IMR-90 (cell line): ENCODE data around the gene PARP3. TPM values are rescaled to one million over a fixed set of nuclear protein-coding genes. Genes with fewer than 3 reads are reported as not detected.
"Not testable (repeated sequence)": the region's sequence is repeated elsewhere in the genome, so short reads cannot be mapped to it uniquely, and the experiment has no call there.

ENCODE experiments used
- ATAC-seq: fragments of 200-7000 bp; cut with Tn5 transposase; 2 replicates; pipeline ENCODE4 v1.9.1; 2020; ENCODE audit warnings: low read depth, mild to moderate bottlenecking, moderate library complexity
- BruUV-seq: library from RNA; stranded (reverse); fragments of 400-500 nt; replicated peaks from 2 replicates; lab custom pipeline; 2021; lab: Mats Ljungman, UMichigan
- CTCF ChIA-PET: fragments of 300-600 bp; formaldehyde crosslinking; extraction: SDS; loops from one replicate; lab custom pipeline; 2021; ENCODE audit warnings: antibody characterized with exemption; lab: Yijun Ruan, JAX
- POLR2A ChIA-PET: fragments of 300-600 bp; sonication (Branson Sonifier 250); formaldehyde crosslinking; loops from one replicate; lab custom pipeline; 2022; ENCODE audit warnings: antibody characterized with exemption; ENCODE audit not compliant: unreplicated experiment; lab: Charles Lee
- DNase-seq: peaks from one replicate; pipeline ENCODE4 v3.0.0; 2013
- H2AFZ ChIP-seq: replicated peaks from 2 replicates; pipeline ENCODE3; 2013; ENCODE audit warnings: low read length, mild to moderate bottlenecking; ENCODE audit not compliant: poor library complexity
- H2AK5ac ChIP-seq: 2 replicates; pipeline ENCODE4 v1.6.1; 2013; ENCODE audit warnings: low read depth, low read length, inconsistent platforms
- H2AK9ac ChIP-seq: replicated peaks from 2 replicates; pipeline ENCODE3; 2013; ENCODE audit warnings: mild to moderate bottlenecking, low read depth, low read length, moderate library complexity; ENCODE audit not compliant: poor library complexity
- H2BK120ac ChIP-seq: 2 replicates; pipeline ENCODE4 v1.6.1; 2013; ENCODE audit warnings: low read depth, low read length, inconsistent platforms
- H2BK15ac ChIP-seq: 3 replicates; pipeline ENCODE4 v1.6.1; 2013; ENCODE audit warnings: low read depth, low read length, inconsistent platforms
- H2BK20ac ChIP-seq: 2 replicates; pipeline ENCODE4 v1.6.1; 2013; ENCODE audit warnings: low read depth, mild to moderate bottlenecking, inconsistent platforms, low read length, moderate library complexity
- H2BK5ac ChIP-seq: 2 replicates; pipeline ENCODE4 v1.6.1; 2013; ENCODE audit warnings: mild to moderate bottlenecking, low read depth, low read length, inconsistent platforms; ENCODE audit not compliant: poor library complexity, severe bottlenecking
- H3K14ac ChIP-seq: replicated peaks from 2 replicates; pipeline ENCODE4 v1.6.1; 2013; ENCODE audit warnings: low read depth, low read length, inconsistent platforms
- H3K18ac ChIP-seq: 2 replicates; pipeline ENCODE4 v1.6.1; 2013; ENCODE audit warnings: low read depth, low read length, control low read depth
- H3K23ac ChIP-seq: 2 replicates; pipeline ENCODE4 v1.6.1; 2013; ENCODE audit warnings: low read depth, low read length, inconsistent platforms
- H3K27ac ChIP-seq: 2 replicates; pipeline ENCODE4 v1.5.1; 2013; ENCODE audit warnings: mild to moderate bottlenecking, control low read depth, low read length; ENCODE audit not compliant: insufficient read depth
- H3K27me3 ChIP-seq: 2 replicates; pipeline ENCODE4 v1.6.1; 2013; ENCODE audit warnings: low read length; ENCODE audit not compliant: control insufficient read depth, insufficient read depth
- H3K36me3 ChIP-seq: 2 replicates; pipeline ENCODE4 v1.6.1; 2013; ENCODE audit warnings: low read length, mixed read lengths; ENCODE audit not compliant: control insufficient read depth, insufficient read depth
- H3K4ac ChIP-seq: 2 replicates; pipeline ENCODE4 v1.6.1; 2013; ENCODE audit warnings: low read depth, low read length, inconsistent platforms
- H3K4me1 ChIP-seq: 2 replicates; pipeline ENCODE4 v1.6.1; 2013; ENCODE audit warnings: low read length, mixed read lengths; ENCODE audit not compliant: control insufficient read depth, insufficient read depth
- H3K4me2 ChIP-seq: 2 replicates; pipeline ENCODE4 v1.6.1; 2013; ENCODE audit warnings: low read depth, mild to moderate bottlenecking, control low read depth, low read length, moderate library complexity
- H3K4me3 ChIP-seq: 2 replicates; pipeline ENCODE4 v1.5.1; 2013; ENCODE audit warnings: low read depth, mild to moderate bottlenecking, control low read depth, low read length, moderate library complexity; ENCODE audit not compliant: insufficient read depth
- H3K56ac ChIP-seq: 2 replicates; pipeline ENCODE4 v1.6.1; 2013; ENCODE audit warnings: low read length, inconsistent platforms; ENCODE audit not compliant: insufficient read depth; ENCODE audit errors: extremely low read depth
- H3K79me1 ChIP-seq, 2 experiments: 2 replicates each; pipeline ENCODE4 v1.6.1; 2013; ENCODE audit warnings: low read length in 2 of 2, inconsistent platforms in 1 of 2, low read depth in 1 of 2
- H3K9ac ChIP-seq: 2 replicates; pipeline ENCODE4 v1.6.1; 2013; ENCODE audit warnings: low read depth, low read length, control low read depth
- H3K9me1 ChIP-seq: 2 replicates; pipeline ENCODE4 v1.6.1; 2013; ENCODE audit warnings: low read length, inconsistent platforms; ENCODE audit not compliant: insufficient read depth
- H3K9me3 ChIP-seq: 2 replicates; pipeline ENCODE4 v1.6.1; 2013; ENCODE audit warnings: low read length; ENCODE audit not compliant: control insufficient read depth, insufficient read depth
- H4K20me1 ChIP-seq: 2 replicates; pipeline ENCODE4 v1.6.1; 2013; ENCODE audit warnings: low read length, inconsistent platforms; ENCODE audit not compliant: insufficient read depth
- H4K5ac ChIP-seq: 2 replicates; pipeline ENCODE4 v1.6.1; 2013; ENCODE audit warnings: mild to moderate bottlenecking, low read depth, low read length, control low read depth
- H4K8ac ChIP-seq, 2 experiments: 2 replicates each; pipeline ENCODE4 v1.6.1; 2013; ENCODE audit warnings: low read depth in 2 of 2, low read length in 2 of 2, control low read depth in 1 of 2, inconsistent platforms in 1 of 2
- H4K91ac ChIP-seq: 2 replicates; pipeline ENCODE4 v1.6.1; 2013; ENCODE audit warnings: low read depth, low read length, inconsistent platforms; ENCODE audit not compliant: insufficient read depth
- WGBS, 2 experiments: methylation state at CpG; one replicate each; pipeline versions ENCODE4 v1.1.5 to v1.1.7; 2013; ENCODE audit warnings: missing lambda C conversion rate in 2 of 2; ENCODE audit not compliant: insufficient read length in 1 of 2; ENCODE audit errors: extremely low coverage in 2 of 2; 5-methylcytosine and 5-hydroxymethylcytosine counted together
- dilution Hi-C: fragments of 300-500 bp; cut with HindIII; formaldehyde crosslinking; loops from one replicate; pipeline ENCODE4 v1.14.3; 2018; ENCODE audit warnings: low sequenced_read_pairs; ENCODE audit not compliant: unreplicated experiment
- in situ Hi-C: fragments of 300-500 bp; cut with MboI; formaldehyde crosslinking; loops from 3 replicates; pipeline ENCODE4 v1.14.3; 2019; ENCODE audit warnings: low sequenced_read_pairs, inconsistent platforms, mixed read lengths
- intact Hi-C: fragments of 100-400 bp; cut with micrococcal nuclease; formaldehyde crosslinking; loops from 2 replicates; pipeline ENCODE4 v1.10.0; 2022
- polyA plus RNA-seq, 3 experiments: library from polyadenylated mRNA; depleted of rRNA; stranded (reverse); fragments of >200 nt; gene quantifications; 2 replicates each; pipeline ENCODE4 v1.2.3, GENCODE V29; 2012; ENCODE audit warnings: low replicate concordance in 1 of 3
- total RNA-seq: library from RNA; depleted of rRNA; stranded (reverse); fragments of >200 nt; gene quantifications from 2 replicates; pipeline ENCODE4 v1.2.3, GENCODE V29; 2012

The PARP3 gene
- total and polyA plus RNA-seq, 2 of the 4 experiments (the other 2 are of a cell fraction): 16.3 to 22.0 TPM

DNA sequence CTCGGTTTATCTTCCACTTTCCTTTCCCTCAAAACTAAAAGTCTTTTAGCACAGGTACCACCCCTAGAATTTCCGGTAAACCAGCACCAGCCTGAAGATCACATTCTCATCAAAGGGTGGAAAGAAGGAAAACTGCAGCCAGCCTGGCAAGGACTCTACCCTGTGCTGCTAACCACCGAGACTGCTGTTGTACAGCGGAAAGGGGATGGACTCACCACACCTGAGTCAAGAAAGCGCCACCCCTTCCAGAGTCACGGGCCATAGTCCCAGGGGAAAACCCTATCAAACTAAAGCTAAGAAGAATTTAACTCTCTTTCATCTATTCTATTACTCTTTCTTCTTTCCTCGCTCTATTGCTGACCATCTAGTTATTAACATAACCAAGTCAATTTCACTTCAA lies 42.1 kb upstream of the PARP3 start:
- dilution Hi-C loops, H3K9ac ChIP-seq, H2AFZ ChIP-seq, H3K4me3 ChIP-seq, CTCF ChIA-PET, H3K23ac ChIP-seq, H3K27me3 ChIP-seq, ATAC-seq, in situ Hi-C loops, H2AK9ac ChIP-seq, H3K4ac ChIP-seq, H2BK20ac ChIP-seq, DNase-seq, H3K56ac ChIP-seq, H4K20me1 ChIP-seq, H3K4me2 ChIP-seq, H4K8ac ChIP-seq, H4K91ac ChIP-seq, H2AK5ac ChIP-seq, H2BK120ac ChIP-seq, H2BK5ac ChIP-seq, POLR2A ChIA-PET, H2BK15ac ChIP-seq, BruUV-seq, H4K5ac ChIP-seq, H3K18ac ChIP-seq, H3K9me3 ChIP-seq, H3K14ac ChIP-seq, H3K36me3 ChIP-seq, H3K4me1 ChIP-seq, H3K79me1 ChIP-seq, H3K27ac ChIP-seq, H3K9me1 ChIP-seq: not testable (repeated sequence)
- 56% methylated on average over 4 of the region's 7 CpGs; no CpG with 5 or more reads in 1 of the 2 experiments for WGBS, 2 experiments
- intact Hi-C loops: loop anchor here (10.0 kb wide), 1 partner anchor 165 kb away; no protein-coding TSS in a partner anchor

DNA sequence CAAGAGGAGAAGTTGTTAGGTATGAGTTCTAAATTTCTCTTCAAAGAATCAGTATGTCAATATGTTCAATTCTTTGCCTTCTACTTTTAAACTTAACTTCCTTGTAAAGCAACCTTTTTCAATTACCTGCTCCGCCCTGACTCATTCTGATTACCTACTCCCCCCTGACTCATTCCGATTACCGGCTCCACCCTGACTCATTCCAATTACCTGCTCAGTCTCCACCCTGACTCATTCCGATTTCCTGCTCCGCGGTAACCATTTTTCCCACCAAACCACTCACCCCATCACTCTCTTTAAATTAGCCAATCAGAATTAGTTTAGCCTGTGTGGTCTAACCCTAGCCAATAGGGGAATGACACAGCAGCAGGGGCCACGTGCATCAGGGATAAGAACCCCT lies 39.8 kb upstream of the PARP3 start:
- H2BK20ac ChIP-seq, BruUV-seq, H2BK5ac ChIP-seq, H2AFZ ChIP-seq, H3K4me3 ChIP-seq, POLR2A ChIA-PET, H3K23ac ChIP-seq, H2BK120ac ChIP-seq, H3K4me1 ChIP-seq, H3K36me3 ChIP-seq, H3K9ac ChIP-seq, H3K9me3 ChIP-seq, H2AK9ac ChIP-seq, H4K91ac ChIP-seq, H3K4me2 ChIP-seq, DNase-seq, H3K27ac ChIP-seq, dilution Hi-C loops, H3K9me1 ChIP-seq, H3K56ac ChIP-seq, H2BK15ac ChIP-seq, H3K4ac ChIP-seq, H3K79me1 ChIP-seq, H3K27me3 ChIP-seq, in situ Hi-C loops, H4K5ac ChIP-seq, H3K18ac ChIP-seq, H4K8ac ChIP-seq, CTCF ChIA-PET, ATAC-seq, H2AK5ac ChIP-seq, H4K20me1 ChIP-seq, H3K14ac ChIP-seq: not testable (repeated sequence)
- intact Hi-C loops: loop anchor here (10.0 kb wide), 1 partner anchor 168 kb away; no protein-coding TSS in a partner anchor
- WGBS, 2 experiments: 63% methylated on average over 3 of the region's 7 CpGs; no CpG with 5 or more reads in 1 of the 2 experiments
